ENCODE data around the gene PCDHA11.

GRCh38 chr5:140869555-140869886 lies 764 bp downstream of the PCDHA11 start:
- no peak; a peak in 1 of 6 replicates for TF ChIP-seq CTCF (IDR thresholded peaks at IDR 0.05 in 2 of 3, conservative IDR thresholded peaks at IDR 0.05 in 1 of 3; ENCODE audit: control insufficient read depth in 2 of 3, extremely low read depth in 1 of 3, insufficient read depth in 1 of 3, low read depth in 3 of 3, low read length in 3 of 3)
- no peak for TF ChIP-seq POLR2A (IDR thresholded peaks at IDR 0.05; ENCODE audit: low read depth, low read length)
- TF ChIP-seq REST (IDR thresholded peaks at IDR 0.05; ENCODE audit: low read depth, low read length) = no peak
- no peak for TF ChIP-seq BACH1 (IDR thresholded peaks at IDR 0.05; ENCODE audit: borderline replicate concordance)
- no peak for TF ChIP-seq EP300 (IDR thresholded peaks at IDR 0.05; ENCODE audit: borderline replicate concordance in 1 of 2, control insufficient read depth in 1 of 2, low read depth in 2 of 2, low read length in 2 of 2)
- TF ChIP-seq ZBED1 (IDR thresholded peaks at IDR 0.05; ENCODE audit: borderline replicate concordance) = no peak

All from GM12878 (cell line).